SK-N-SH treated with all-trans-retinoic acid at 6 μM for 48 hours (cell line): ENCODE data around the gene DYSF.
"Not testable (repeated sequence)": the region's sequence is repeated elsewhere in the genome, so short reads cannot be mapped to it uniquely, and the experiment has no call there.

Experiments
- CREB5 ChIP-seq: fragments of 250-450 bp; sonication (Bioruptor Pico); IDR thresholded peaks from 2 replicates; pipeline ENCODE4 v1.5.1; 2020; ENCODE audit warnings: low read depth, mild to moderate bottlenecking, moderate library complexity
- GLIS3 ChIP-seq: fragments of 250-450 bp; sonication (Bioruptor Pico); IDR thresholded peaks from 2 replicates; pipeline ENCODE4 v1.5.0; 2020; ENCODE audit warnings: mild to moderate bottlenecking, moderate library complexity
- RARB ChIP-seq: fragments of 250-450 bp; sonication (Bioruptor Pico); IDR thresholded peaks from 2 replicates; pipeline ENCODE4 v1.8.0; 2021; ENCODE audit warnings: mild to moderate bottlenecking, moderate library complexity
- ZC3H10 ChIP-seq: fragments of 250-450 bp; sonication (Bioruptor Pico); IDR thresholded peaks from 2 replicates; pipeline ENCODE4 v1.5.1; 2021; ENCODE audit warnings: mild to moderate bottlenecking, moderate library complexity
- ZFP30 ChIP-seq: fragments of 450-650 bp; formaldehyde crosslinking; IDR thresholded peaks from 2 replicates; pipeline ENCODE4 v1.5.0; 2022; ENCODE audit warnings: mild to moderate bottlenecking, moderate library complexity
- ZNF8 ChIP-seq: fragments of 450-650 bp; formaldehyde crosslinking; IDR thresholded peaks from 2 replicates; pipeline ENCODE4 v1.5.0; 2020; ENCODE audit warnings: mild to moderate bottlenecking, moderate library complexity
- TF ChIP-seq, protein P1 (sequence below): fragments of 250-450 bp; sonication (Bioruptor Pico); IDR thresholded peaks from 2 replicates; pipeline ENCODE4 v1.8.0; 2021; ENCODE audit warnings: low read depth, mild to moderate bottlenecking, moderate library complexity, borderline replicate concordance

- not testable (repeated sequence) for TF ChIP-seq ZC3H10 (CRISPR knock-in tag); ZNF8 (CRISPR knock-in tag); CREB5; RARB; ZFP30; GLIS3
- TF ChIP-seq, protein P1, sequence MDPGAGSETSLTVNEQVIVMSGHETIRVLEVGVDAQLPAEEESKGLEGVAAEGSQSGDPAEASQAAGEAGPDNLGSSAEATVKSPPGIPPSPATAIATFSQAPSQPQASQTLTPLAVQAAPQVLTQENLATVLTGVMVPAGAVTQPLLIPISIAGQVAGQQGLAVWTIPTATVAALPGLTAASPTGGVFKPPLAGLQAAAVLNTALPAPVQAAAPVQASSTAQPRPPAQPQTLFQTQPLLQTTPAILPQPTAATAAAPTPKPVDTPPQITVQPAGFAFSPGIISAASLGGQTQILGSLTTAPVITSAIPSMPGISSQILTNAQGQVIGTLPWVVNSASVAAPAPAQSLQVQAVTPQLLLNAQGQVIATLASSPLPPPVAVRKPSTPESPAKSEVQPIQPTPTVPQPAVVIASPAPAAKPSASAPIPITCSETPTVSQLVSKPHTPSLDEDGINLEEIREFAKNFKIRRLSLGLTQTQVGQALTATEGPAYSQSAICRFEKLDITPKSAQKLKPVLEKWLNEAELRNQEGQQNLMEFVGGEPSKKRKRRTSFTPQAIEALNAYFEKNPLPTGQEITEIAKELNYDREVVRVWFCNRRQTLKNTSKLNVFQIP (CRISPR knock-in tag): not testable (repeated sequence)
Measured at GRCh38 chr2:71445142-71445541, 8.2 kb upstream of the DYSF start.
